Measurements from ENCODE around the gene DRAM1.
"Not testable (repeated sequence)": the region's sequence is repeated elsewhere in the genome, so short reads cannot be mapped to it uniquely, and the experiment has no call there.

The DRAM1 gene

GRCh38 chr12:101866615-101867373 is 10.6 kb upstream of the DRAM1 start:
- peaks cover 0 to 99% (median 0%) of the 10 kb centered on the region in 10 experiments; a peak in 8 of 20 replicates for H3K4me1 ChIP-seq
- no peak overlapping the region for H3K4me3 ChIP-seq
- H3K4me2 ChIP-seq: peak overlapping the region in 3 of 11 experiments; percentile 52 to 62 (median 57); a peak in 6 of 22 replicates
- H3K27me3 ChIP-seq: no peaks in the 10 kb centered on the region
- no peak for TF ChIP-seq Cebpa-rat (IDR thresholded peaks at IDR 0.05)
- H3K9ac ChIP-seq: peak overlapping the region in 3 of 11 experiments; percentile 17 to 62 (median 46); a peak in 3 of 22 replicates
- H4K20me1 ChIP-seq: no peaks in the 10 kb centered on the region
- H3K36me3 ChIP-seq: 0 out of 22 replicates have a peak, but pooled peaks cover 0 to 7% (median 0%) of the 10 kb centered on the region in 11 experiments
- H3K27ac ChIP-seq: peak overlapping the region in 4 of 11 experiments; percentile 5 to 74 (median 57); a peak in 6 of 22 replicates
- H3K9me3 ChIP-seq (replicated peaks in 1 of 11): peaks cover 15 to 39% (median 23%) of the 10 kb centered on the region in 11 experiments; a peak in 21 of 22 replicates

GRCh38 chr12:101867619-101868018 is 9.8 kb upstream of the DRAM1 start:
- H3K4me1 ChIP-seq: peaks cover 0 to 99% (median 0%) of the 10 kb centered on the region in 10 experiments; a peak in 8 of 20 replicates

GRCh38 chr12:101870925-101871324 is 6.5 kb upstream of the DRAM1 start:
- Histone ChIP-seq H3K4me2 (peak overlapping the region in 4 of 11 experiments; percentile 6 to 72 (median 59); a peak in 6 of 22 replicates), H4K20me1 (no peaks in the 10 kb centered on the region), H3K36me3 (0 out of 22 replicates have a peak, but pooled peaks cover 0 to 7% (median 0%) of the 10 kb centered on the region in 11 experiments), H3K4me1 (peaks cover 0 to 98% (median 14%) of the 10 kb centered on the region in 10 experiments; a peak in 16 of 20 replicates), H3K9me3 (replicated peaks in 1 of 11) (peaks cover 8 to 25% (median 17%) of the 10 kb centered on the region in 11 experiments; a peak in 21 of 22 replicates), H3K4me3 (no peak overlapping the region), H3K27me3 (no peaks in the 10 kb centered on the region), H3K27ac (peak overlapping the region in 3 of 11 experiments; percentile 37 to 74 (median 69); a peak in 5 of 22 replicates), H3K9ac (peak overlapping the region in 3 of 11 experiments; percentile 19 to 50 (median 40); a peak in 3 of 22 replicates)
- no peak for TF ChIP-seq Cebpa-rat (IDR thresholded peaks at IDR 0.05)

More at GRCh38 chr12:101867619-101868018, 9.8 kb upstream of the DRAM1 start:
- not testable (repeated sequence) for H3K4me3 ChIP-seq, H3K36me3 ChIP-seq, H3K9ac ChIP-seq, H4K20me1 ChIP-seq, H3K27me3 ChIP-seq, H3K4me2 ChIP-seq
- peaks cover 15 to 39% (median 23%) of the 10 kb centered on the region in 11 experiments; a peak in 21 of 22 replicates for H3K9me3 ChIP-seq (replicated peaks in 1 of 11)
- H3K27ac ChIP-seq: peak overlapping the region in 2 of 11 experiments; percentile 13 to 33; a peak in 2 of 22 replicates

GRCh38 chr12:101875162-101875561 is 2.2 kb upstream of the DRAM1 start:
- Histone ChIP-seq H4K20me1 (no peaks in the 10 kb centered on the region), H3K27me3 (no peaks in the 10 kb centered on the region), H3K4me1 (peaks cover 22 to 75% (median 40%) of the 10 kb centered on the region in 10 experiments), H3K9me3 (replicated peaks in 1 of 11) (0 out of 22 replicates have a peak, but pooled peaks cover 0 to under 1% (median 0%) of the 10 kb centered on the region in 11 experiments), H3K4me3 (no peak overlapping the region), H3K9ac (peak overlapping the region in 9 of 11 experiments; percentile 19 to 99 (median 53); a peak in 15 of 22 replicates), H3K4me2 (peak overlapping the region in 9 of 11 experiments; percentile 79 to 98 (median 90); a peak in 18 of 22 replicates), H3K27ac (peak overlapping the region in 10 of 11 experiments; percentile 21 to 99 (median 97); a peak in 19 of 22 replicates), H3K36me3 (peaks cover 0 to 14% (median under 1%) of the 10 kb centered on the region in 11 experiments; a peak in 7 of 22 replicates)
- TF ChIP-seq Cebpa-rat (IDR thresholded peaks at IDR 0.05): no peak

GRCh38 chr12:101876322-101876860 is 989 bp upstream of the DRAM1 start:
- H3K27ac ChIP-seq: peak overlapping the region; percentile 93 to 99 (median 97)
- peak overlapping the region; percentile 89 to 99 (median 97) for H3K9ac ChIP-seq
- peaks cover 0 to 25% (median 13%) of the 10 kb centered on the region in 11 experiments; a peak in 14 of 22 replicates for H3K36me3 ChIP-seq
- H4K20me1 ChIP-seq: peaks cover 0 to 10% (median 0%) of the 10 kb centered on the region in 11 experiments; a peak in 4 of 22 replicates
- H3K4me1 ChIP-seq: peaks cover 22 to 75% (median 52%) of the 10 kb centered on the region in 10 experiments
- no peak for TF ChIP-seq Cebpa-rat (IDR thresholded peaks at IDR 0.05)
- H3K9me3 ChIP-seq (replicated peaks in 1 of 11): no peaks in the 10 kb centered on the region
- no peaks in the 10 kb centered on the region for H3K27me3 ChIP-seq
- peak overlapping the region; percentile 74 to 98 (median 88) for H3K4me3 ChIP-seq
- peak overlapping the region; percentile 79 to 98 (median 88) for H3K4me2 ChIP-seq

GRCh38 chr12:101877806-101878242 is 444 bp downstream of the DRAM1 start:
- H4K20me1 ChIP-seq: peaks cover 0 to 23% (median 0%) of the 10 kb centered on the region in 11 experiments; a peak in 6 of 22 replicates
- no peaks in the 10 kb centered on the region for H3K27me3 ChIP-seq
- peaks cover 22 to 75% (median 56%) of the 10 kb centered on the region in 10 experiments for H3K4me1 ChIP-seq
- TF ChIP-seq Cebpa-rat (IDR thresholded peaks at IDR 0.05): no peak
- peaks cover 0 to 39% (median 27%) of the 10 kb centered on the region in 11 experiments; a peak in 15 of 22 replicates for H3K36me3 ChIP-seq
- H3K9me3 ChIP-seq (replicated peaks in 1 of 11): no peaks in the 10 kb centered on the region
- peak overlapping the region; percentile 89 to 99 (median 97) for H3K9ac ChIP-seq
- H3K27ac ChIP-seq: peak overlapping the region; percentile 93 to 99 (median 97)
- H3K4me3 ChIP-seq: peak overlapping the region; percentile 74 to 98 (median 88)
- H3K4me2 ChIP-seq: peak overlapping the region; percentile 79 to 98 (median 88)

- H3K36me3 ChIP-seq: peaks cover 0 to 43% (median 33%) of the 10 kb centered on the region in 11 experiments; a peak in 15 of 22 replicates
- peak overlapping the region; percentile 89 to 99 (median 97) for H3K9ac ChIP-seq
- H3K4me3 ChIP-seq: peak overlapping the region; percentile 74 to 98 (median 88)
- peak overlapping the region; percentile 93 to 99 (median 97) for H3K27ac ChIP-seq
- H4K20me1 ChIP-seq: peaks cover 0 to 28% (median 0%) of the 10 kb centered on the region in 11 experiments; a peak in 7 of 22 replicates
- peak overlapping the region; percentile 79 to 98 (median 88) for H3K4me2 ChIP-seq
- TF ChIP-seq Cebpa-rat (IDR thresholded peaks at IDR 0.05): no peak
- peaks cover 22 to 76% (median 56%) of the 10 kb centered on the region in 10 experiments for H3K4me1 ChIP-seq
- no peaks in the 10 kb centered on the region for H3K9me3 ChIP-seq (replicated peaks in 1 of 11)
- no peaks in the 10 kb centered on the region for H3K27me3 ChIP-seq
Observed at GRCh38 chr12:101878243-101878821, 952 bp downstream of the DRAM1 start.

GRCh38 chr12:101880769-101881168 is 3.4 kb downstream of the DRAM1 start:
- Histone ChIP-seq H3K4me2 (peak overlapping the region in 9 of 11 experiments; percentile 12 to 98 (median 88); a peak in 17 of 22 replicates), H3K4me1 (peaks cover 22 to 76% (median 62%) of the 10 kb centered on the region in 10 experiments), H3K27ac (peak overlapping the region in 6 of 11 experiments; percentile 12 to 97 (median 30); a peak in 8 of 22 replicates), H4K20me1 (peaks cover 0 to 48% (median 0%) of the 10 kb centered on the region in 11 experiments; a peak in 7 of 22 replicates), H3K9ac (peak overlapping the region in 4 of 11 experiments; percentile 91 to 99 (median 98); a peak in 9 of 22 replicates), H3K27me3 (no peaks in the 10 kb centered on the region), H3K36me3 (peaks cover 0 to 67% (median 45%) of the 10 kb centered on the region in 11 experiments; a peak in 16 of 22 replicates), H3K4me3 (peak overlapping the region in 5 of 10 experiments; percentile 80 to 98 (median 88); a peak in 9 of 20 replicates), H3K9me3 (replicated peaks in 1 of 11) (peaks cover 0 to 6% (median 0%) of the 10 kb centered on the region in 11 experiments; a peak in 5 of 22 replicates)
- TF ChIP-seq Cebpa-rat (IDR thresholded peaks at IDR 0.05): no peak

Data from BLaER1 treated with 17β-estradiol and CSF1 and Interleukin-3, amounts not matched to agents 10 nM and 100 nM (cell line).